HG03159 (cell line): ENCODE measurements around the gene TECTB.
"Not testable (repeated sequence)": the region's sequence is repeated elsewhere in the genome, so short reads cannot be mapped to it uniquely, and the experiment has no call there.

Source experiments
- ATAC-seq: cut with Tn5 transposase; IDR thresholded peaks from one replicate; pipeline ENCODE4 v1.9.1; 2021; ENCODE audit warnings: mild to moderate bottlenecking, moderate library complexity; ENCODE audit not compliant: unreplicated experiment

The TECTB gene

GRCh38 chr10:112283100-112283499 lies at the start of gene TECTB:
TECTB (plus strand) TSS chr10:112283400; CDS start chr10:112283735, 335 bp downstream.
- no peak for ATAC-seq

GRCh38 chr10:112235141-112235540 lies 48.1 kb upstream of the TECTB start:
- ATAC-seq, result no peak

DNA sequence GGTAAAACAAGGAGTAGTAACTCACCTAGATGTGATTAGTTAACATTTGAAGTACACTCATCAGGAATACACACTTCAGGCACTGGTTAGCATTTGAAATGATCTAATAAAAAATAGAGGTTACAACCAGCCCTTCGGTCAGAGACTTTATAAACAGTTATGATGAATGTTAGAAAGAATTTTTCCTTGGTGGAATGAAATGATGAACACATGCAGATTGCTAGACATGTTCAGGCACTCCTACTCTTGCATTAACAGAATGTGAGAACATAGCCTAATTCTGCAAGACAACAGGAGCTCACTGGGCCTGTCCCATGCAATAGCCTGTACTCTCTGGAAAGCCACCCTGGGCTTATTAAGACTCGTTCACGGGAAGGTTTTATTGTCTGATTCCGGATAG lies 47.3 kb upstream of the TECTB start:
- ATAC-seq, result no peak

DNA sequence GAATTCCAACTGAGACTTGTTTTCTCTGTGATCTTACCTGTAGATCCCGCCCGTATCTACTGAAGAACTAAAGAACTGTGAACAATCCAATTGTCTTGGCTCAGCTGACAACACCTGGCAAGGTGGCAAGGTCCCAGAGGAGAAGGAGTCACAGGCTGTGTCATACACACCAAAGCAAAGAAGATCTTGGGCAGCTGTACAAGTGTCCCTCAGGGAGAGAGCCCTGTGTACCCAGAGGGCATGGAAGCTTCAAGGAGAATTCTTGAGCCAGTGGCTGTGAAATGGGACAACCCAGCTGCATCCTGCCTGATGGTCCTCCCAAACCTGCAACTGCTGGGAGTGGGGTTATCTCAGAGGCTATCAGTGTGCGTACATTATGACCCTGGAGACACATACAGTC lies 46.7 kb upstream of the TECTB start:
- ATAC-seq, result no peak

DNA sequence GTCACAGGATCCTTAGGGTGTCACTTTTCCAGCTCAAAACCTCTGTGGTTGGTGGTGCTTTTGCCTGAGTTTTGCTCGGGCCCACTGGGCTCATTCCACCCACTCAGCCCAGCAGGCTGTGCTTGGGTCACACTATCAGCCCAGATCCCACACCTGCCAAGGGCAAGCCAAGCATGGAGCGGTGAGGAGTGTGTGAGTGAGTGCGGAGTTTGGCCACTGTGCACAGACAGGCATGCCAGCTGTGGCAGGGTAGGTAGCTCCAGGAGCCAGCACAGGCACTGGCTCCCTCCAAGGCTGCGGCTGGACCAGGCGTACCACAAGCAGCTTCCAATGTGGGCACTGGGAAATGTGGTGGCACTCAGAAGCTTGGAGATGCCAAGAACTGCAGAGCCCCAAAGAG lies 43.9 kb upstream of the TECTB start:
- ATAC-seq, result no peak

GRCh38 chr10:112240441-112240840 lies 42.8 kb upstream of the TECTB start:
- ATAC-seq, result no peak

DNA sequence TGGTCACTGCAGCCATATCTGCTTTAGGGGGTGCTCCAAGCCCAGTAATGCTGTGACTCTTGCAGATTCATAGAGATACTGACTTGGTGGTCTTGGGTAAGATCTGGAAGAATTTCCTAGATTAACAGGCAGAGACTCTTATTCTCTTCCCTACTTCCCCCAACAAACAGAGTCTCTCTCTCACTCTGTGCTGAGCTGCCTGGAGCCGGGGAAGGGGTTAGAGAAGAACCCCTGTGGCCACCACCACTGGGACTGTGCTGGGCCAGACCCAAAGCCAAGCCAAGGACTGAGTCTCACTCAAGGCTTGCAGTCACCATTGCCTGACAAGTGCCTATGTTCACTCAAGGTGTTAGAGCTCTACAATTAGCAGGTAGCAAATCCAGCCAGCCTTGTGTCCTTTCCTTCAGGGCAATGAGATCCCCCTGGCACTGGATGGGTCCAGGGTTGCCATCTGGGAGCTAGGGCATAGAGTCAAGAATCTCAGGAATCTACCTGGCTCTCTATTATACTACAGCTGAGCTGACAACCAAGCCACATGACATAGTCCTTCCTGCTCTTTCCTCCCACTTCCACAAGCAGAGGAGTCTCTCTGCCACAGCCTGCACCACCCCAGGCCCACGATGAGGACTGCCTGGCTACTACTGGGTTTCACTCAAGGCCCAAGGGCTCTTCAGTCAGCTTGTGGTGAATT lies 41.4 kb upstream of the TECTB start:
- no peak for ATAC-seq

DNA sequence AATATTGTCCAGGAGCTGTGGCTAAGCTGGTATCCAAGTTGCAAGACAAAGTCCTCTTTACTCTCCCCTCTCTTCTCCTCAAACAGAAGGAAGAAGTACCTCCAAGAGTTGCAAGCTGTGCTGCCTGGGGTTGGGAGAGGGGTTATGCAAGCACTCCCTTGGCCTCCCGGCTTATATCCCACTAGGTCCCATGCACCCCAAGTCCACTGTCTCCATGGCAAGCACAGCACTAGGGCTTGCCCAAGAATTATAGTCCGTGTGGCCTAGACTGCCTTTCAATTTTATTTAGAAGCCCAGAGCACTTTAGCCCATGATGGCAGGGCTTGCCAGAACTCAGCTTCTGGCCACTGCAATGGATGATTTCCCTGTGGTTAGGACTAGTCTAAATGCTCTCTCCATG lies 40.4 kb upstream of the TECTB start:
- no peak for ATAC-seq

- ATAC-seq, result no peak
Observed at GRCh38 chr10:112243713-112244112, 39.5 kb upstream of the TECTB start.

- ATAC-seq, result no peak
Observed at GRCh38 chr10:112244197-112244596, 39.0 kb upstream of the TECTB start.

DNA sequence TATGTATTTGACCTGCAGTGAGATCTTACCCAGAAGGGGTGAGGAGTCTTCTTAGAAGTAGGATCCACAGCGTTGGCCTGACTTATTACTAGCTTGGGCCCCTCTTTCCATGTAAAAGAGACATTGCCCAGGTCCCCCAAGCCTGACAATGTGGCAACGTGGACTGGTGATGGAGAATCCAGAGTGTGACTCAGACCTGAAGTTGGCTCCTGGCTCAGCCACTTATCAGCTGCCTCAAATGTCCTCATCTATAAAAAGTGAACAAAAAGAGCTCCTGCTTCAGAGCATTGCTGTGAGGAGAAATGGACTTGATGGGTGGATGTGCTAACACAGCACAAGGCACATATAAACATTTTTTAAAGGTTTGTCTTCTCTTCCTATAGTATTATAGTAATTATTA lies 35.4 kb upstream of the TECTB start:
- ATAC-seq, result no peak

GRCh38 chr10:112248584-112249295 lies 34.5 kb upstream of the TECTB start:
- no peak for ATAC-seq

GRCh38 chr10:112249722-112250121 lies 33.5 kb upstream of the TECTB start:
- no peak for ATAC-seq

DNA sequence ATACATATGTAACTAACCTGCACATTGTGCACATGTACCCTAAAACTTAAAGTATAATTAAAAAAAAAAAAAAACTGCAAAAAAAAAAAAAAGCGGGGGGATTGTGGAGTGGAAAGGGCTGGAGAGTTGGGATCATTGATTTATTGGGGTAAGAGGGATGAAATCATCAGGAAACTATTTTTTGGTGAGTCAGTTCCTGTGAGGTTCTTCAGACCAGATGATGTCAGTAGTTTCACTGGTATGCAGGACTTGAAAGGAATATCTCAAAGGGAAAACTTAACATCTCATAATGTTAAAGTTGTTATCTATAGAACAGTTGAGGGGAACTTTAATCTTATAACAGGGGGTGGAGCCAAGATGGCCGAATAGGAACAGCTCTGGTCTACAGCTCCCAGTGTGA lies 32.6 kb upstream of the TECTB start:
- ATAC-seq, result no peak

DNA sequence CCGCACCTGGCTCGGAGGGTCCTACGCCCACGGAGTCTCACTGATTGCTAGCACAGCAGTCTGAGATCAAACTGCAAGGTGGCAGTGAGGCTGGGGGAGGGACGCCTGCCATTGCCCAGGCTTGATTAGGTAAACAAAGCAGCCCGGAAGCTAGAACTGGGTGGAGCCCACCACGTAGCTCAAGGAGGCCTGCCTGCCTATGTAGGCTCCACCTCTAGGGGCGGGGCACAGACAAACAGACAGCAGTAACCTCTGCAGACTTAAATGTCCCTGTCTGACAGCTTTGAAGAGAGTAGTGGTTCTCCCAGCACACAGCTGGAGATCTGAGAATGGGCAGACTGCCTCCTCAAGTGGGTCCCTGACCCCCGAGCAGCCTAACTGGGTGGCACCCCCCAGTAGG lies 32.0 kb upstream of the TECTB start:
- not testable (repeated sequence) for ATAC-seq

- no peak for ATAC-seq
Observed at GRCh38 chr10:112258407-112258806, 24.8 kb upstream of the TECTB start.

GRCh38 chr10:112259688-112260087 lies 23.5 kb upstream of the TECTB start:
- no peak for ATAC-seq

DNA sequence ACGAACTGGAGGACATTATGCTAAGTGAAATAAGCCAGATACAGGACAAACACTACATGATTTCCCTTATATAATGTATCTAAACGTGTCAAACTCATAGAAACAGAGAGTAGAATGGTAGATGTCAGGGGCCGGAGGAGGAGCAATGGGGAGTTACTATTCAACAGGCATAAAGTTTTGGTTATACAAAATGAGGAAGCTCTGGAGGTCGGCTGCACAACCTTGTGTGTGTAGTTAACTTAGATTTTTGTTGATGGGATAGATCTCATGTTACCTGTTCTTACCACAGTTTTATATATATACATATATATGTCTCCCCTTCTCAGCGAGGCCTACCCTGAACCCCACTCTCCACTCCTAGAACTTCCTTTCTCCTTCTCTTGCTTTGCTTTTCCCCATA lies 22.4 kb upstream of the TECTB start:
- ATAC-seq, result no peak

DNA sequence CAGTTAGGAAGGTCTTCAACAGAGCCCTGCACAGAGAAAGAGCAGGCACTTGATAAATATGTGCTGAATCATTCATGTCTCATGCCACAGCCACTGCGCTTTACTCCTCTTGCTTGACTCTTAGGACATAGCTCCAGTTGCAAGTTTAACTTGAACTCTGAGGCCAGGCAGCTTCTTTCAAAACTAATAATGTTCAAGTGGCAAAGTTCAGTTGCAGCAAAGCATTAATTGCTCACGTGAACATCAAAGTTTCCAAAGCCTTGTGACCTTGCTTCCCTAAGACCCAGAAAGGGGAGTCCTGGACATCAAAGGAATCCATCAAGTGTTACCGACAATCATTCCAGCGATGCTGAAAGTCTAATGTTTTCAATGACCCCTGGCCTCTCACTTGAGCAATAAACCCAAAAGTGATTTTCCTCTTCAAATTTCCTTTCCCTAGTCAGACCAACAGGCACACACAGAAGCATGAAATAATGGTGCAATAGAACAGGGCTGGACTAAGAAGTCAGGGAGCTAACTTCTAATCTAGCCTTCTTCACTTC lies 21.8 kb upstream of the TECTB start:
- no peak for ATAC-seq

DNA sequence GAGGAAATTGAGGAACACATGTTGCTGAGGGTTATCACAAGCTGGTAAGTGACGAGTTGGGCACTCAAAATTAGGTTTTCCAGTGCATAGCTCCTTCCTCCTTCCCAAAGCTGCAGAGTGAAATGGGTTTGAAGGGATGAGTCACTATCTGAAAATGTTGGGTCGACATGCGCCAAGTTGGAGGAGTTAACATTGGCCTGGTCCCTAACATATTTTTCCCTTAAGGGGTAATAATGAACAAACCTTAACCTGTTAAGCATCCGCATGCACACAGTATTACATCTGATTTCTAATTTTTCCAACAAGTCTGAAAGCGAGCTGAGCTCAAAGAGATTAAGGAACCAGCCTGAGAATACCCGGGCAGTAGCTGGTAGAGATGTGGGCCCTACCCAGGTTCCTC lies 20.7 kb upstream of the TECTB start:
- no peak for ATAC-seq

GRCh38 chr10:112265745-112266144 lies 17.5 kb upstream of the TECTB start:
- no peak for ATAC-seq

DNA sequence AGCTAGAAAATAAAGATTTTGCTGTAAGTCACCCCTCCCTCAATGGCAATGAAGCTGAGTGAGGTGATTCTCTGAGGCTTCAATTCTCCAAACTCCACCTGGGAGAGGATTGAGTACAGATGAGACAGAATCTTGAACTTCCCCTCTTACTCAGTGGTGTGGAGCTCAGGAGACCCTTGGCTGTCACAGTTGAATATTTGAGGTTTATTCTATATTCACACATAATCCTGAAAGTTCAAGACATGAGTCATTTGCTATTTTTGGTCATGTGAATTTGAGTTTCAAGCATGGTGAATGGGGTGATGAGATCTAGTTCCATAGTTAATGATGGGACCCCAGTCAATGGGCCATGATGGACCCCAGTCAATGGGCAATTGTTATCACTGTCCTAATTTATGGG lies 13.9 kb upstream of the TECTB start:
- ATAC-seq, result no peak
